Measurements from ENCODE around the gene TKTL2. TPM values are rescaled to one million over a fixed set of nuclear protein-coding genes. Genes with fewer than 3 reads are reported as not detected.

The TKTL2 gene
- total RNA-seq, 4 donors from 2014 or later: not detected

DNA sequence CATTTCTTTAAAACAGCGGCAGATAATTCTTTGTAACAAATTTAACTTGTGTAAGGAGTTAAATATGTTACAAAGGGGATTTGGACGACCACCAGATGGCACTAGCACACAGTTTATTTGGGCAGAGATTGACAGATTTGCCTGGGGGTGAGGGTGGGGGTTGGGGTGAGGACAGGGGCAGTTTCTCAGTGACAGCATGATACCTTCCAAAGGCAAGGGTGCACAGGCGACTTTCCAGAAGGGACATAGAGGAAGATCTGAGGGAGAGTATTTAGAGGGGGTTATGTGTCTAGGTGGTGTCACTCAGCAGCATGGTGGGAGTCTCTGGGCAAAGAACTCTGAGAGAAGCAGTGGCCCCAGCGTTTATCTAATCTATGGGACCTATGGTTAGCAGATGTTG lies 11.4 kb upstream of the TKTL2 start:
- intact Hi-C loops (cut with DNase I; ENCODE audit: low total_unique reads): no loop called here
- TF ChIP-seq POLR2A (IDR thresholded peaks at IDR 0.05): no peak
- TF ChIP-seq, protein P1, sequence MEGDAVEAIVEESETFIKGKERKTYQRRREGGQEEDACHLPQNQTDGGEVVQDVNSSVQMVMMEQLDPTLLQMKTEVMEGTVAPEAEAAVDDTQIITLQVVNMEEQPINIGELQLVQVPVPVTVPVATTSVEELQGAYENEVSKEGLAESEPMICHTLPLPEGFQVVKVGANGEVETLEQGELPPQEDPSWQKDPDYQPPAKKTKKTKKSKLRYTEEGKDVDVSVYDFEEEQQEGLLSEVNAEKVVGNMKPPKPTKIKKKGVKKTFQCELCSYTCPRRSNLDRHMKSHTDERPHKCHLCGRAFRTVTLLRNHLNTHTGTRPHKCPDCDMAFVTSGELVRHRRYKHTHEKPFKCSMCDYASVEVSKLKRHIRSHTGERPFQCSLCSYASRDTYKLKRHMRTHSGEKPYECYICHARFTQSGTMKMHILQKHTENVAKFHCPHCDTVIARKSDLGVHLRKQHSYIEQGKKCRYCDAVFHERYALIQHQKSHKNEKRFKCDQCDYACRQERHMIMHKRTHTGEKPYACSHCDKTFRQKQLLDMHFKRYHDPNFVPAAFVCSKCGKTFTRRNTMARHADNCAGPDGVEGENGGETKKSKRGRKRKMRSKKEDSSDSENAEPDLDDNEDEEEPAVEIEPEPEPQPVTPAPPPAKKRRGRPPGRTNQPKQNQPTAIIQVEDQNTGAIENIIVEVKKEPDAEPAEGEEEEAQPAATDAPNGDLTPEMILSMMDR (IDR thresholded peaks at IDR 0.05): no peak
- H3K4me3 ChIP-seq (ENCODE audit: low read depth, poor library complexity, severe bottlenecking): no peak overlapping the region
- WGBS, 2 donors: 23 to 32% methylated on average over 4 of the region's 4 CpGs
- no peak for DNase-seq (ENCODE audit: low spot score in 2 of 2)

DNA sequence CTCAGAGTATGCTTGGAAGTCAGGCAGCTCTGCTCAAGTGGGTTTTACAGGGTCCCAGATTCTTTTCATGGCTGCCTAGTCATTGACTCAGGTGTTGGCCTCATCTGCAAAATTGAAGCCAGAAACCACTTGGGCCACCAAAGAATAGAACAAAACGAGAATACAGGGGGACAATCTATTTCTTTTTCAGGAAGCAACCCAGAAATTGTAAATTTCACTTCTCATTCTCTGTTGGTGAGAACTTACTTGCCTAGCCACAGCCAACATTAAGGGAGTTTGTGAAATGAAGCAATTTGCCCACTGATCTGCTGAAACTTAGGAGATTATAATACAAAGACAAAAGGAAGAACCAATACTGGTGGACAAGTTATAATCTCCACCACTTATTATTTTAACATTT lies 8.6 kb upstream of the TKTL2 start:
- DNase-seq (ENCODE audit: low spot score in 2 of 2): no peak
- intact Hi-C loops (cut with DNase I; ENCODE audit: low total_unique reads): no loop called here
- WGBS, 2 donors: 48 to 52% methylated on average over 1 of the region's 1 CpG
- no peak overlapping the region for H3K4me3 ChIP-seq (ENCODE audit: low read depth, poor library complexity, severe bottlenecking)
- TF ChIP-seq, protein P1 (IDR thresholded peaks at IDR 0.05): no peak
- no peak for TF ChIP-seq POLR2A (IDR thresholded peaks at IDR 0.05)

DNA sequence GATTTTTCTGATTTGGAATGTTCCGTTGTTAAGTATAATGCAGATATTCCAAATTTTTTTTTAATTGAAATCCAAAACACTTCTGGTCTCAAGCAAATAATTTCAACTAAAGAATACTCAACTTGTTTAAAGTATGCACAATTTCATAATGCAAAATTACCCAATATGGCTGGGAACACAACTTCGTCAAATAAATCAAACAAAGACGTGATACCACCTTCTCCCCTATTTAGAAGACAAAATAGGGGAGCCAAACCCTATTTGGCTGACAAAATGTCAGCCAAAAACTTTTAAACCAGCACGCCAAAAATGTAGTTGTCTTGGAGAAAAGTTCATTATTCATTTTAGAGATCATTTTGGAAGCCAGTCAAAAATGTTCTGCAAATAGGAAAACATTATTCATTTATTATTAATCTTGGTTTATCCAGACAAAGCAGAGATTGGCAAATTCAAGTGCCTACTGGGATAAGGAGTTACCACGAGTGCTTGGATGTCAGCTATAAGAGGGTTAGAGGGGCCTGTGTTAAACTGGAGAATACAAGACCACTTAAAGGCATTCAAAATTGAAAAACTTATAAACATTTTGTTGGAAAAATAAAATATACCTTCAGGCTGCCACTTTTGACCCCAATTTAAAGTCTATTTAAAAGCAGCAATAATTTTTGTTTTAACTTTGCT lies 3.3 kb upstream of the TKTL2 start:
- 52 to 66% methylated on average over 5 of the region's 5 CpGs for WGBS, 2 donors
- TF ChIP-seq, protein P1 (IDR thresholded peaks at IDR 0.05): no peak
- TF ChIP-seq POLR2A (IDR thresholded peaks at IDR 0.05): no peak
- no peak for DNase-seq (ENCODE audit: low spot score in 2 of 2)
- intact Hi-C loops (cut with DNase I; ENCODE audit: low total_unique reads): no loop called here
- no peak overlapping the region for H3K4me3 ChIP-seq (ENCODE audit: low read depth, poor library complexity, severe bottlenecking)

DNA sequence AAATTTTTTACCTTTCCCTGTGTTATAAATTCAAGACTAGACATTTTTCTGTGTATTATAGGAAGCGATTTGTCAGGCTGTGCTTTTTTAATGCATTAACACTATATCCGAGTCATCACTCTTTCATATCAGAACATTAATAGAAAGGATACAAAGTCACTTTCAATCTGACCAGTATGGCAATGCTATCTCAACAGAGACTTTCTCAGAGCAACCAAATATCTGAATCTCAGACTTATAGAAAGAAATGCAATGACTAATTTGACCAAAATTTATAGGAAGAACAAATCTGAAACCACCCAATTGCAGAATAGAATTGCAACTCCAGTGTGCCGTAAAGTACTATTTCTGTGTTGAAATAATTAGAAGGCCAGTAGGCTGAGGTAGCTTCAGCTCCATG lies 473 bp upstream of the TKTL2 start:
- no peak for TF ChIP-seq POLR2A (IDR thresholded peaks at IDR 0.05)
- TF ChIP-seq, protein P1 (IDR thresholded peaks at IDR 0.05): no peak
- intact Hi-C loops (cut with DNase I; ENCODE audit: low total_unique reads): no loop called here
- no peak overlapping the region for H3K4me3 ChIP-seq (ENCODE audit: low read depth, poor library complexity, severe bottlenecking)
- DNase-seq (ENCODE audit: low spot score in 2 of 2): no peak
- 90 to 96% methylated on average over 3 of the region's 3 CpGs for WGBS, 2 donors

DNA sequence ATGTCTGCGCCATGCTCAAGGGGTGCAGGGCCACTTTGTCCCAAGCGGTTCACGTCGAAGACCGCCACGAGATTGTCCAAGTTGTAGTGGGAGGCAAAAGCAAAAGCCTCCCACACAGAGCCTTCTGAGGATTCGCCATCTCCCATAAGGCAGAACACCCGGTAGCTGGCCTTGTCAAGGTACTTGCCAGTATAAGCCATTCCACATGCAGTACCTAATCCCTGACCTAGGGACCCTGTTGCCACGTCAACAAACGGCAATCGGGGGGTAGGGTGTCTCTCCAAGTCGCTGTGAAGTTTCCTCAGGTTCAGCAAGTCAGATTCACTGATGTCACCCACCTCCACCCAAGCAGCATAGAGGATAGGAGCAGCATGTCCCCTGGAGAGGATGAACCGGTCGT lies 424 bp downstream of the TKTL2 start:
- WGBS, 2 donors: 92 to 95% methylated on average over 14 of the region's 14 CpGs
- no peak for DNase-seq (ENCODE audit: low spot score in 2 of 2)
- H3K4me3 ChIP-seq (ENCODE audit: low read depth, poor library complexity, severe bottlenecking): no peak overlapping the region
- TF ChIP-seq, protein P1 (IDR thresholded peaks at IDR 0.05): no peak
- no peak for TF ChIP-seq POLR2A (IDR thresholded peaks at IDR 0.05)
- intact Hi-C loops (cut with DNase I; ENCODE audit: low total_unique reads): no loop called here

DNA sequence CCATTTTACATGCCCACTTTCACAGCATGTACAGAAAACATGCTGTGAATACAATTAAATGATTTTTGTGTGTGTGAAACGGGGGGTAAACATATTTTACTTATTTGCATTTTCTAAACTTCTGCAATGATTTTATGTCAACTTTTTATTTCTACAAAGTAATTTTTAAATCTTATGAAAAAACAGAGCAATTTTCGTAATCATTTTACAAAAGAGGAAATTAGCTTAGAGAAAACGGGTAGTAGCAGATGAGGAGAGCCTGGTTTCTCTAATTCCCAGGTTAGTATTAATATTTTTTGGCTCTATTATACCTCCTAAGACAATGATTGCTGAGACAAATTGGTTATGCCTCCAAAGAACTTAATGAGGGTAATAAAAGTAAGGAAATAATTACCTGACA lies 3.2 kb downstream of the TKTL2 start:
- DNase-seq (ENCODE audit: low spot score in 2 of 2): no peak
- intact Hi-C loops (cut with DNase I; ENCODE audit: low total_unique reads): no loop called here
- H3K4me3 ChIP-seq (ENCODE audit: low read depth, poor library complexity, severe bottlenecking): no peak overlapping the region
- TF ChIP-seq, protein P1 (IDR thresholded peaks at IDR 0.05): no peak
- no peak for TF ChIP-seq POLR2A (IDR thresholded peaks at IDR 0.05)
- 77 to 80% methylated on average over 3 of the region's 3 CpGs for WGBS, 2 donors

All from lower leg skin (tissue), 4 donors.